IMR-90 (cell line): ENCODE measurements around the gene SH3RF3. TPM values are rescaled to one million over a fixed set of nuclear protein-coding genes. Genes with fewer than 3 reads are reported as not detected.
A peak's percentile ranks its signal among the peaks of the same experiment; 100 is the strongest.

Experiments
- ATAC-seq: fragments of 200-7000 bp; cut with Tn5 transposase; 2 replicates; pipeline ENCODE4 v1.9.1; 2020; ENCODE audit warnings: low read depth, mild to moderate bottlenecking, moderate library complexity
- BruUV-seq: library from RNA; stranded (reverse); fragments of 400-500 nt; replicated peaks from 2 replicates; lab custom pipeline; 2021; lab: Mats Ljungman, UMichigan
- CTCF ChIA-PET: fragments of 300-600 bp; formaldehyde crosslinking; extraction: SDS; loops from one replicate; lab custom pipeline; 2021; ENCODE audit warnings: antibody characterized with exemption; lab: Yijun Ruan, JAX
- POLR2A ChIA-PET: fragments of 300-600 bp; sonication (Branson Sonifier 250); formaldehyde crosslinking; loops from one replicate; lab custom pipeline; 2022; ENCODE audit warnings: antibody characterized with exemption; ENCODE audit not compliant: unreplicated experiment; lab: Charles Lee
- DNase-seq: peaks from one replicate; pipeline ENCODE4 v3.0.0; 2013
- H2AFZ ChIP-seq: replicated peaks from 2 replicates; pipeline ENCODE3; 2013; ENCODE audit warnings: low read length, mild to moderate bottlenecking; ENCODE audit not compliant: poor library complexity
- H2AK5ac ChIP-seq: 2 replicates; pipeline ENCODE4 v1.6.1; 2013; ENCODE audit warnings: low read depth, low read length, inconsistent platforms
- H2AK9ac ChIP-seq: replicated peaks from 2 replicates; pipeline ENCODE3; 2013; ENCODE audit warnings: mild to moderate bottlenecking, low read depth, low read length, moderate library complexity; ENCODE audit not compliant: poor library complexity
- H2BK120ac ChIP-seq: 2 replicates; pipeline ENCODE4 v1.6.1; 2013; ENCODE audit warnings: low read depth, low read length, inconsistent platforms
- H2BK15ac ChIP-seq: 3 replicates; pipeline ENCODE4 v1.6.1; 2013; ENCODE audit warnings: low read depth, low read length, inconsistent platforms
- H2BK20ac ChIP-seq: 2 replicates; pipeline ENCODE4 v1.6.1; 2013; ENCODE audit warnings: low read depth, mild to moderate bottlenecking, inconsistent platforms, low read length, moderate library complexity
- H2BK5ac ChIP-seq: 2 replicates; pipeline ENCODE4 v1.6.1; 2013; ENCODE audit warnings: mild to moderate bottlenecking, low read depth, low read length, inconsistent platforms; ENCODE audit not compliant: poor library complexity, severe bottlenecking
- H3K14ac ChIP-seq: replicated peaks from 2 replicates; pipeline ENCODE4 v1.6.1; 2013; ENCODE audit warnings: low read depth, low read length, inconsistent platforms
- H3K18ac ChIP-seq: 2 replicates; pipeline ENCODE4 v1.6.1; 2013; ENCODE audit warnings: low read depth, low read length, control low read depth
- H3K23ac ChIP-seq: 2 replicates; pipeline ENCODE4 v1.6.1; 2013; ENCODE audit warnings: low read depth, low read length, inconsistent platforms
- H3K27ac ChIP-seq: 2 replicates; pipeline ENCODE4 v1.5.1; 2013; ENCODE audit warnings: mild to moderate bottlenecking, control low read depth, low read length; ENCODE audit not compliant: insufficient read depth
- H3K27me3 ChIP-seq: 2 replicates; pipeline ENCODE4 v1.6.1; 2013; ENCODE audit warnings: low read length; ENCODE audit not compliant: control insufficient read depth, insufficient read depth
- H3K36me3 ChIP-seq: 2 replicates; pipeline ENCODE4 v1.6.1; 2013; ENCODE audit warnings: low read length, mixed read lengths; ENCODE audit not compliant: control insufficient read depth, insufficient read depth
- H3K4ac ChIP-seq: 2 replicates; pipeline ENCODE4 v1.6.1; 2013; ENCODE audit warnings: low read depth, low read length, inconsistent platforms
- H3K4me1 ChIP-seq: 2 replicates; pipeline ENCODE4 v1.6.1; 2013; ENCODE audit warnings: low read length, mixed read lengths; ENCODE audit not compliant: control insufficient read depth, insufficient read depth
- H3K4me2 ChIP-seq: 2 replicates; pipeline ENCODE4 v1.6.1; 2013; ENCODE audit warnings: low read depth, mild to moderate bottlenecking, control low read depth, low read length, moderate library complexity
- H3K4me3 ChIP-seq: 2 replicates; pipeline ENCODE4 v1.5.1; 2013; ENCODE audit warnings: low read depth, mild to moderate bottlenecking, control low read depth, low read length, moderate library complexity; ENCODE audit not compliant: insufficient read depth
- H3K56ac ChIP-seq: 2 replicates; pipeline ENCODE4 v1.6.1; 2013; ENCODE audit warnings: low read length, inconsistent platforms; ENCODE audit not compliant: insufficient read depth; ENCODE audit errors: extremely low read depth
- H3K79me1 ChIP-seq, 2 experiments: 2 replicates each; pipeline ENCODE4 v1.6.1; 2013; ENCODE audit warnings: low read length in 2 of 2, inconsistent platforms in 1 of 2, low read depth in 1 of 2
- H3K9ac ChIP-seq: 2 replicates; pipeline ENCODE4 v1.6.1; 2013; ENCODE audit warnings: low read depth, low read length, control low read depth
- H3K9me1 ChIP-seq: 2 replicates; pipeline ENCODE4 v1.6.1; 2013; ENCODE audit warnings: low read length, inconsistent platforms; ENCODE audit not compliant: insufficient read depth
- H3K9me3 ChIP-seq: 2 replicates; pipeline ENCODE4 v1.6.1; 2013; ENCODE audit warnings: low read length; ENCODE audit not compliant: control insufficient read depth, insufficient read depth
- H4K20me1 ChIP-seq: 2 replicates; pipeline ENCODE4 v1.6.1; 2013; ENCODE audit warnings: low read length, inconsistent platforms; ENCODE audit not compliant: insufficient read depth
- H4K5ac ChIP-seq: 2 replicates; pipeline ENCODE4 v1.6.1; 2013; ENCODE audit warnings: mild to moderate bottlenecking, low read depth, low read length, control low read depth
- H4K8ac ChIP-seq, 2 experiments: 2 replicates each; pipeline ENCODE4 v1.6.1; 2013; ENCODE audit warnings: low read depth in 2 of 2, low read length in 2 of 2, control low read depth in 1 of 2, inconsistent platforms in 1 of 2
- H4K91ac ChIP-seq: 2 replicates; pipeline ENCODE4 v1.6.1; 2013; ENCODE audit warnings: low read depth, low read length, inconsistent platforms; ENCODE audit not compliant: insufficient read depth
- FOS ChIP-seq: fragments of 150-350 bp; IDR thresholded peaks from 2 replicates; pipeline ENCODE4 v1.6.1; 2016; ENCODE audit warnings: low read depth, low read length
- MAZ ChIP-seq: IDR thresholded peaks from 2 replicates; pipeline ENCODE4 v1.6.1; 2012; ENCODE audit warnings: low read depth, mild to moderate bottlenecking, low read length, improper control_type of control experiment, moderate library complexity, borderline replicate concordance
- NFE2L2 ChIP-seq: fragments of 150-350 bp; IDR thresholded peaks from 2 replicates; pipeline ENCODE4 v1.6.1; 2016; ENCODE audit warnings: low read depth, mild to moderate bottlenecking, low read length
- POLR2A ChIP-seq: IDR thresholded peaks from 2 replicates; pipeline ENCODE4 v1.6.1; 2012; ENCODE audit warnings: mild to moderate bottlenecking, low read depth, low read length
- RFX5 ChIP-seq: IDR thresholded peaks from 2 replicates; pipeline ENCODE4 v1.8.0; 2012; ENCODE audit warnings: low read depth, mild to moderate bottlenecking, low read length, moderate library complexity
- SMC3 ChIP-seq: fragments of 150-350 bp; IDR thresholded peaks from 2 replicates; pipeline ENCODE4 v1.6.1; 2016; ENCODE audit warnings: low read depth, mild to moderate bottlenecking, antibody characterized with exemption, low read length, moderate library complexity
- WGBS, 2 experiments: methylation state at CpG; one replicate each; pipeline versions ENCODE4 v1.1.5 to v1.1.7; 2013; ENCODE audit warnings: missing lambda C conversion rate in 2 of 2; ENCODE audit not compliant: insufficient read length in 1 of 2; ENCODE audit errors: extremely low coverage in 2 of 2; 5-methylcytosine and 5-hydroxymethylcytosine counted together
- dilution Hi-C: fragments of 300-500 bp; cut with HindIII; formaldehyde crosslinking; loops from one replicate; pipeline ENCODE4 v1.14.3; 2018; ENCODE audit warnings: low sequenced_read_pairs; ENCODE audit not compliant: unreplicated experiment
- in situ Hi-C: fragments of 300-500 bp; cut with MboI; formaldehyde crosslinking; loops from 3 replicates; pipeline ENCODE4 v1.14.3; 2019; ENCODE audit warnings: low sequenced_read_pairs, inconsistent platforms, mixed read lengths
- intact Hi-C: fragments of 100-400 bp; cut with micrococcal nuclease; formaldehyde crosslinking; loops from 2 replicates; pipeline ENCODE4 v1.10.0; 2022
- polyA plus RNA-seq, 3 experiments: library from polyadenylated mRNA; depleted of rRNA; stranded (reverse); fragments of >200 nt; gene quantifications; 2 replicates each; pipeline ENCODE4 v1.2.3, GENCODE V29; 2012; ENCODE audit warnings: low replicate concordance in 1 of 3
- total RNA-seq: library from RNA; depleted of rRNA; stranded (reverse); fragments of >200 nt; gene quantifications from 2 replicates; pipeline ENCODE4 v1.2.3, GENCODE V29; 2012
- TF ChIP-seq, protein P1 (sequence below): fragments of 150-350 bp; IDR thresholded peaks from 2 replicates; pipeline ENCODE4 v1.6.1; 2016; ENCODE audit warnings: low read depth, mild to moderate bottlenecking, low read length, moderate library complexity, borderline replicate concordance

The SH3RF3 gene
- total and polyA plus RNA-seq, 2 of the 4 experiments (the other 2 are of a cell fraction) = 3.4 to 5.3 TPM

DNA sequence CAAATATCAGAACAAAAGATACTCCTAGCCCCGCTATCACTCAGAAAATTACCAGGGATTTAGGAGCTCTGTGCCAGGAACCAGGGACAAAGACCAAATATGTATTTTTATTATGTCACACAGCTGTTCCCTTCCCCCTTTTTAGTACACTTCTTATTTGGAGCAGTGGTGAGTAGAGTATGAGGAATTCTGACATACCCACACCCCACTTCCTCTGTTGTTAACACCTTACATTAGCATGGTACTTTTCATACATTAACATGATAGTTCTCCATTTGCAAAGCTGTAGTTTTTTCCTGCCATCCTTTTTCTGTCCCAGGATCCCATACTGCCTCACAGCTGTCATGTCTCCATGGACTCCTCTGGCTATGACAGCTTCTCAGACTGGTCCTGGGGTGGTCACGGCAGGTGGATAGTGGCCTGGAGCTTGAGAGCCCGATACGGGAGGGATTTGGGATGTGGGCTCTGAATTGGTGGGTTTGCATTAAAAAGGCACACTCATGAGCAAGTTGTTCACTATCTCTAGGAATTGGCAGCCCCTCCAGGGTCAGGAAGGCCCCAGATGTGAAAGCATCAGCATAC lies 100.2 kb downstream of the SH3RF3 start:
- Histone ChIP-seq H3K27me3 (no peaks in the 10 kb centered on the region), H4K5ac (no peak overlapping the region), H2BK20ac (no peak overlapping the region), H3K9me3 (no peaks in the 10 kb centered on the region), H3K9ac (no peak overlapping the region), H4K20me1 (peaks cover 39% of the 10 kb centered on the region), H3K4me2 (no peak overlapping the region), H3K36me3 (no peaks in the 10 kb centered on the region), H2BK15ac (no peak overlapping the region), H3K4me3 (no peak overlapping the region), H3K14ac (0 out of 2 replicates have a peak overlapping the region, but pooled peaks have one; percentile 1), H2AK9ac (no peak overlapping the region), H3K23ac (no peak overlapping the region), H2BK5ac (no peak overlapping the region), H2BK120ac (no peak overlapping the region), H3K79me1 (peaks cover 50 to 85% of the 10 kb centered on the region in 2 experiments), H2AFZ (no peak overlapping the region), H4K91ac (no peak overlapping the region), H4K8ac (no peak overlapping the region), H2AK5ac (peak overlapping the region; percentile 45; the same call in 1 of the 2 replicates), H3K56ac (no peak overlapping the region), H3K27ac (no peak overlapping the region), H3K18ac (no peak overlapping the region), H3K4me1 (peaks cover 10% of the 10 kb centered on the region), H3K4ac (0 out of 2 replicates have a peak overlapping the region, but pooled peaks have one; percentile 14), H3K9me1 (peaks cover 12% of the 10 kb centered on the region; the same call in 1 of the 2 replicates)
- in situ Hi-C loops = no loop called here
- intact Hi-C loops = no loop called here
- ChIA-PET CTCF (interaction anchor here (0.8 kb wide), 1 partner anchor 11 kb away, joined by 3 read pairs; no protein-coding TSS in a partner anchor), POLR2A (interaction anchor here (0.5 kb wide), 1 partner anchor 11 kb away, joined by 3 read pairs; no protein-coding TSS in a partner anchor)
- whole genome bisulfite sequencing, 2 experiments = 100% methylated on average over 1 of the region's 4 CpGs; no CpG with 5 or more reads in 1 of the 2 experiments
- TF ChIP-seq NFE2L2 = no peak
- no peak for TF ChIP-seq RFX5
- TF ChIP-seq POLR2A = no peak
- TF ChIP-seq MAZ = no peak
- TF ChIP-seq, protein P1, sequence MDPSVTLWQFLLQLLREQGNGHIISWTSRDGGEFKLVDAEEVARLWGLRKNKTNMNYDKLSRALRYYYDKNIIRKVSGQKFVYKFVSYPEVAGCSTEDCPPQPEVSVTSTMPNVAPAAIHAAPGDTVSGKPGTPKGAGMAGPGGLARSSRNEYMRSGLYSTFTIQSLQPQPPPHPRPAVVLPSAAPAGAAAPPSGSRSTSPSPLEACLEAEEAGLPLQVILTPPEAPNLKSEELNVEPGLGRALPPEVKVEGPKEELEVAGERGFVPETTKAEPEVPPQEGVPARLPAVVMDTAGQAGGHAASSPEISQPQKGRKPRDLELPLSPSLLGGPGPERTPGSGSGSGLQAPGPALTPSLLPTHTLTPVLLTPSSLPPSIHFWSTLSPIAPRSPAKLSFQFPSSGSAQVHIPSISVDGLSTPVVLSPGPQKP = no peak
- no peak for TF ChIP-seq SMC3
- TF ChIP-seq FOS = no peak
- dilution Hi-C loops = no loop called here
- ATAC-seq (no peak), DNase-seq (no peak)
- no TSS peak for BruUV-seq
